HG03575 (cell line): ENCODE data around the gene UFSP2.

ENCODE experiments used
- ATAC-seq: cut with Tn5 transposase; IDR thresholded peaks from one replicate; pipeline ENCODE4 v1.9.1; 2021; ENCODE audit not compliant: unreplicated experiment, insufficient number of reproducible peaks, low FRiP score; ENCODE audit errors: extremely low read depth

Gene UFSP2

DNA sequence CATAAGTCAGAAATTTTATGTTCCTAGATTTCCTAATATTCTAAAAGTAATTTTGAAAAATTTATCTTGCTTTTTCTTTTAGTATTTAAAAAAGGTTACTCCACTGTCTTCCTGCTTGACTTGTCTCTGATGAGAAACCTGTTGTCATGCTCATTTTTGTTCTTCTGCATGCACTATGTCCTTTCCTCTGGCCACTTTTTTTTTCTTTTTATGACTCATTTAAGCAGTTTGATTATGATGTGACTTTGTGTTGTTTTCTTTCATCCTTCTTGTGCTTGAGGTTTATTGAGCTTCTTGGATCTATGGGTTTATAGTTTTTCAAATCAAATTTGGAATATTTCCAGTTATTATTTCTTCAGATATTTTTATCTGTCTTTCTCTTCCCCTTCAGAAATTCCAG is 12.0 kb upstream of the UFSP2 start:
- no peak for ATAC-seq

- no peak for ATAC-seq
Measured at GRCh38 chr4:185435466-185435865, 9.7 kb upstream of the UFSP2 start.

DNA sequence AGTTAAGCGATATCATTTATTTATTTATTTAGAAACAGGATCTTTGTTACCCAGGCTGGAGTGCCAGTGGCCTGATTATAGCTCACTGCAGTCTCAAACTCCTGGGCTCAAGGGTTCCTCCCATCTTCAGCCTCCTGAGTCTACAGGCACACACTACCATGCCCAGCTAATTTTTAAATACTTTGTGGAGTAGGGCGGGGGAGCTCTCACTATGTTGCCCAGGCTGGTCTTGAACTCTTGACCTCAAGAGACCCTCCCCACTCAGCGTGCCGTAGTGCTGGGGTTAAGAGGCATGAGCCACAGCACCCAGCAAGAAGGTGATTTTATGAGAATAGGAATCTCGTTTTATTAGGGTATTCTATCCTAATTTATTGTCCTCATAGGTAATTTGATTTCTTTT is 3.9 kb upstream of the UFSP2 start:
- ATAC-seq: no peak

DNA sequence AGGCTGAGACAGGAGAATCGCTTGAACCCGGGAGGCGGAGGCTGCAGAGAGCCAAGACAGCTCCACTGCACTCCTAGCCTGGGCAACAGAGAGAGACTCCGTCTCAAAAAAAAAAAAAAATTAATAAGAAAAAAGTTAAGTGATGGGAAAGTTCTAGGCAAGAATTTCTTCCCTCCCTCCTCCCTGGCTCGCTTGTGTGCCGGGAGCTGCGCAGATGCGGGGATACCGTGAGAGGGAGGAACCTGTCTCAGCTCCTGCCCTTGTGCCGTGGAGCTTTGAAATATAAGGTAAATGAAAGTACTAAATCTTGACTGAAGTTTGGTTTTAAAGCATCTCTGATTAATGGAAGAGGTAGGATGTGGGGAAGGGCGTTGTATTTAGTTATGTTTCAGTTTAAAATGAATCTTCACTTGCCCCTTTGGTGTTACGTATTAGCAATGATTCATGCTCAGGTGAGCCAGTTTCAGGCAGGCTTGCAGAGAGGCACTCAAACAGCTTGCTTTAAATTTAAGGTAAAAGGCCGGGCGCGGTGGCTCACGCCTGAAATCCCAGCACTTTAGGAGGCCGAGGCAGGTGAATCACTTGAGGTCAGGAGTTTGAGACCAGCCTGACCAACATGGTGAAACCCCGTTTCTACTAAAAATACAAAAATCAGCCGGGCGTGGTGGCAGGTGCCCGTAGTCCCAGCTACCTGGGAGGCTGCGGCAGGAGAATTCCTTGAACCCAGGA is 1.4 kb upstream of the UFSP2 start:
- ATAC-seq: no peak

GRCh38 chr4:185424905-185425646 is 688 bp downstream of the UFSP2 start:
- no peak for ATAC-seq

DNA sequence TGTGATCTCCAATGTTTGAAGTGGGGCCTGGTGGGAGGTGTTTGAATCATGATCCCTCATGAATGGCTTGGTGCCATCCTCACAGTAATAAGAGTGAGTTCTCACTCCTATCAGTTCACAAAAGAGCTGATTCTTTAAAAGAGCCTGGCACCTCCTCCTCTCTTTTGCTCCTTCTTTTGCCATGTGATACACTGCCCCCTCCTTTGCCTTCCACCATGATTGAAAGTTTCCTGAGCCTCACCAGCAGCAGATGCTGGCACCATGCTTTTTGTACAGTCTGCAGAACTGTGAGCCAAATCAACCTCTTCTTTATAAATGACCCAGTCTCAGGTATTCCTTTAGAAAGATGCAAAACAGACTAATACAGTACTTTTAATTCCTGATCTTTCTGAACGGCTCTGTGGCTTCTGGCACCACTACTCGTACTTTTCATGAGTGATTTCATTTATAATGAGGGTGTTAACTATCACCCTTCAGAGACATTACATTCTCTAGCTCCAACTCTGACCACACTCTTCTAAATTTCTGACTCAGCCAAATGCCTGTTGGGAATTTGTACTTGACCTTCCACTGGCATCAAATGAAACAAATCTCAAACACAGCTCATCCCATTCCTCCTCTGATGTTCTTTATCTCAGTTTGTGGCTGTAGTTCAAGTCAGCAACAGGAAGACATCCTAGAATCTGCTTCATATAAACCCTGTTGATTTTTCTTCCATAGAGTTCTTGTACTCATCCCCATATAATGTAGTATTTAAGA is 4.2 kb downstream of the UFSP2 start:
- no peak for ATAC-seq

GRCh38 chr4:185416955-185417354 is 8.8 kb downstream of the UFSP2 start:
- no peak for ATAC-seq

DNA sequence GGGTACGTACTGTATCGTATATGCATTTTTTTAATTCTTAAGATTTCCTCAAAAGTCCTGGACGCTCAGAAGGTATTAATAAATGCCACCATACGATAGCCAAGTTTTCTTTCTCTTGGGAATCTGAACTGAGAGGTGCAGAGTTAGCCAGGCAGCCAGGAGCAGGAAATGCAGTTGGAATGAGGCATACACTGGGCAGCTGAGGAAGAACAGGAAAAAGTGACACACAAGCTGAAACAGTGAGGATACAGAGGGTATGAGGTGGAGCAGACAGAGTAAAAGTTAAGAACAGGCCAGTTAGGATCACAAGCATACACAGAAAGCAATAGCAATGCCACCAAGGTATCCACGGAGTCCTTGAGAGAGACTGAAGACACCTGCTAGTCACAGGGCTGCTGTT is 13.4 kb downstream of the UFSP2 start:
- ATAC-seq: no peak

GRCh38 chr4:185411849-185412248 is 13.9 kb downstream of the UFSP2 start:
- no peak for ATAC-seq

DNA sequence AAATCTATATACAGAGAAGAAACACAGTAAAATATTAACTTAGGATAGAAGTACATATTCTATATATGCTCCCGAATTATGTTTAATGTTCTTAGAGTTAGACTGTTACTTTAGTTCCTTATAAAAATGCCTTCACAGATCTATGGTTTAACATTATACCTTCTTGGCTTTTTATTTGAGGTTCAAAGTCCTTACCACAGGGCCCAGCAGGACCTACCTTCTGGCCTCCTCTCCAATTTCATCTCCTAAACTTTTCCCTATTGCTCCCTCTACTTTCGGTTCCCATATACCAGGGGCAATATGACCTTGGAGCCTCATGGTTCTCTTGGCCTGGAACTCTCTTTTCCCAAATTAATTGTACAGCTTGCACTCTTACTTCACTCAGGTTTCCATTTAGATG is 17.3 kb downstream of the UFSP2 start:
- ATAC-seq: no peak

- ATAC-seq: no peak
Measured at GRCh38 chr4:185405296-185405999, 20.3 kb downstream of the UFSP2 start.

GRCh38 chr4:185404031-185404430 is 21.7 kb downstream of the UFSP2 start:
- no peak for ATAC-seq

DNA sequence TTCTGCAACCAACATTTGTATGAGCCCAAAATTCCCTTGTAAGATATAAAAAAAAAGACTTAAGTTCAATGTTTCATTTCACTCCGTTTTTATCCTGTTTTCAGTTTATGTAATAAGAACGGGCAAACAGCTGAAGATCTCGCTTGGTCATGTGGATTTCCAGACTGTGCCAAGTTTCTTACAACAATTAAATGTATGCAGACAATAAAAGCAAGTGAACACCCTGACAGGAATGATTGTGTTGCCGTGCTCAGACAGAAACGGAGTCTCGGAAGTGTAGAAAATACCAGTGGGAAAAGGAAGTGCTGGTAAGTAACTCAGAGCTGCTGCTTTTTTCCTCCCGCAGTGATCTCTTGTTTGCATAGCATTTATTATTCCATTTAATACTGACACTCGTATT is 26.3 kb downstream of the UFSP2 start:
- ATAC-seq: no peak

GRCh38 chr4:185398618-185399017 is 27.1 kb downstream of the UFSP2 start:
- no peak for ATAC-seq

GRCh38 chr4:185396724-185397385 is 28.9 kb downstream of the UFSP2 start, which contains the start of gene ANKRD37:
Gene ANKRD37, plus strand, starts transcription at chr4:185396841. Its CDS starts 83 bp downstream, at chr4:185396924.
- ATAC-seq: peak; percentile 0

GRCh38 chr4:185395956-185396723 is 29.6 kb downstream of the UFSP2 start:
- peak; percentile 39 for ATAC-seq

GRCh38 chr4:185395238-185395955 is 30.4 kb downstream of the UFSP2 start, which contains the start of gene LRP2BP:
Gene LRP2BP, minus strand, starts transcription at chr4:185395924. Its CDS starts 17,738 bp downstream, at chr4:185378186.
- no peak for ATAC-seq
